HCT116 (cell line): Measurements from ENCODE around the gene INCA1. TPM values are rescaled to one million over a fixed set of nuclear protein-coding genes. Genes with fewer than 3 reads are reported as not detected.
A peak's percentile ranks its signal among the peaks of the same experiment; 100 is the strongest.

ENCODE experiments used
- ATAC-seq: fragments of 200-7000 bp; cut with Tn5 transposase; 2 replicates; pipeline ENCODE4 v1.9.1; 2020; ENCODE audit warnings: mild to moderate bottlenecking, moderate library complexity
- BruUV-seq: library from RNA; stranded (reverse); fragments of 400-500 nt; replicated peaks from 2 replicates; lab custom pipeline; 2021; lab: Mats Ljungman, UMichigan
- CTCF ChIA-PET: fragments of 300-600 bp; sonication (Branson Sonifier 250); formaldehyde crosslinking; loops from one replicate; lab custom pipeline; 2021; ENCODE audit warnings: antibody characterized with exemption; lab: Charles Lee
- POLR2A ChIA-PET: fragments of 300-600, 350-600 bp; sonication (Branson Sonifier 250); formaldehyde crosslinking; loops from one replicate; lab custom pipeline; 2021; ENCODE audit warnings: antibody characterized with exemption; lab: Charles Lee
- RAD21 ChIA-PET, 2 experiments: fragments of 300-600 bp; sonication (Branson Sonifier 250); formaldehyde crosslinking; loops; one replicate each; lab custom pipeline; 2023; ENCODE audit warnings: low total read pairs in 2 of 2; ENCODE audit not compliant: uncharacterized antibody in 2 of 2, unreplicated experiment in 2 of 2, low non-redundant PET in 1 of 2; lab: Charles Lee
- DNase-seq: peaks from one replicate; pipeline ENCODE4 v3.0.0-alpha.2; 2010; ENCODE audit warnings: low read depth, low spot score
- H2AFZ ChIP-seq: fragments of 200-600 bp; shearing (Covaris generic), sonication (generic); 2 replicates; pipeline ENCODE4 v1.6.1; 2017; ENCODE audit warnings: low read depth, mixed run types, mixed read lengths, antibody characterized with exemption, low read length; ENCODE audit not compliant: poor library complexity, severe bottlenecking
- H3K27ac ChIP-seq: 2 replicates; pipeline ENCODE4 v1.5.1; 2012; ENCODE audit warnings: low read depth, low read length
- H3K27me3 ChIP-seq: fragments of 200-600 bp; sonication (generic); 2 replicates; pipeline ENCODE4 v1.6.1; 2016; ENCODE audit warnings: mixed run types, low read length, mixed read lengths; ENCODE audit not compliant: insufficient read depth
- H3K36me3 ChIP-seq, 2 experiments: fragments of 200-500 bp in 1 of 2; fragments of 200-600 bp in 1 of 2; sonication (Bioruptor generic) in 1 of 2; sonication (generic) in 1 of 2; 2 replicates each; pipeline versions ENCODE4 v1.5.1 to v1.6.1; 2014 to 2016; ENCODE audit warnings: low read length in 2 of 2, inconsistent platforms in 1 of 2, mixed read lengths in 1 of 2, mixed run types in 1 of 2; ENCODE audit not compliant: insufficient read depth in 2 of 2, control insufficient read depth in 1 of 2
- H3K4me1 ChIP-seq, 2 experiments: fragments of 200-600 bp in 1 of 2; sonication (generic) in 1 of 2; 2 replicates each; pipeline versions ENCODE4 v1.5.1 to v1.6.1; 2012 to 2017; ENCODE audit warnings: low read length in 2 of 2, inconsistent platforms in 1 of 2, mild to moderate bottlenecking in 1 of 2, mixed read lengths in 1 of 2, mixed run types in 1 of 2, moderate library complexity in 1 of 2; ENCODE audit not compliant: insufficient read depth in 2 of 2, control insufficient read depth in 1 of 2
- H3K4me2 ChIP-seq: fragments of 200-600 bp; sonication (generic); 2 replicates; pipeline ENCODE4 v1.6.1; 2017; ENCODE audit warnings: mixed run types, low read length, mixed read lengths
- H3K4me3 ChIP-seq, 2 experiments: fragments of 200-600 bp in 1 of 2; sonication (generic) in 1 of 2; replicated peaks in 1 of 2; 2 replicates each; pipeline ENCODE4 v1.5.1; 2011 to 2016; ENCODE audit warnings: low read length in 2 of 2, control low read depth in 1 of 2, low read depth in 1 of 2, mild to moderate bottlenecking in 1 of 2, mixed read lengths in 1 of 2, mixed run types in 1 of 2
- H3K79me2 ChIP-seq: fragments of 200-600 bp; sonication (generic); 2 replicates; pipeline ENCODE4 v1.6.1; 2017; ENCODE audit warnings: mild to moderate bottlenecking, mixed run types, low read length, moderate library complexity, mixed read lengths; ENCODE audit not compliant: insufficient read depth
- H3K9ac ChIP-seq: fragments of 200-600 bp; sonication (generic); 2 replicates; pipeline ENCODE4 v1.6.1; 2016; ENCODE audit warnings: low read length, mixed read lengths
- H3K9me2 ChIP-seq: fragments of 200-600 bp; sonication (generic), shearing (Covaris generic); 2 replicates; pipeline ENCODE4 v1.6.1; 2017; ENCODE audit warnings: mixed run types, mild to moderate bottlenecking, moderate library complexity; ENCODE audit not compliant: insufficient read depth
- H3K9me3 ChIP-seq, 2 experiments: fragments of 200-500 bp in 1 of 2; fragments of 200-600 bp in 1 of 2; sonication (Bioruptor generic) in 1 of 2; sonication (generic) in 1 of 2; 2 replicates each; pipeline ENCODE4 v1.6.1; 2014 to 2017; ENCODE audit warnings: low read length in 2 of 2, mixed read lengths in 2 of 2, inconsistent platforms in 1 of 2, low read depth in 1 of 2, mild to moderate bottlenecking in 1 of 2, mixed run types in 1 of 2, moderate library complexity in 1 of 2; ENCODE audit not compliant: control insufficient read depth in 1 of 2, insufficient read depth in 1 of 2
- H4K20me1 ChIP-seq: fragments of 200-600 bp; sonication (generic), shearing (Covaris generic); 2 replicates; pipeline ENCODE4 v1.6.1; 2017; ENCODE audit warnings: mixed run types, mild to moderate bottlenecking, moderate library complexity; ENCODE audit not compliant: insufficient read depth
- CEBPB ChIP-seq: IDR thresholded peaks from 2 replicates; pipeline ENCODE4 v1.6.1; 2012; ENCODE audit warnings: low read depth
- CTCF ChIP-seq, 3 experiments: fragments of 200-600 bp in 1 of 3; sonication (generic) in 1 of 3; IDR thresholded peaks in 2 of 3; conservative IDR thresholded peaks in 1 of 3; 2 replicates each; pipeline ENCODE4 v1.5.1; 2012 to 2017; ENCODE audit warnings: low read depth in 2 of 3, low read length in 2 of 3, antibody characterized with exemption in 1 of 3, borderline replicate concordance in 1 of 3, control low read depth in 1 of 3, mild to moderate bottlenecking in 1 of 3, mixed read lengths in 1 of 3, mixed run types in 1 of 3, moderate library complexity in 1 of 3; ENCODE audit not compliant: insufficient read depth in 1 of 3
- ELF1 ChIP-seq: IDR thresholded peaks from 2 replicates; pipeline ENCODE4 v1.6.1; 2012; ENCODE audit warnings: low read depth, borderline replicate concordance
- EZH2 ChIP-seq: fragments of 200-600 bp; sonication (generic); IDR thresholded peaks from 2 replicates; pipeline ENCODE4 v1.6.1; 2017; ENCODE audit warnings: antibody characterized with exemption, mixed run types
- POLR2A ChIP-seq: IDR thresholded peaks from 2 replicates; pipeline ENCODE4 v1.7.0; 2011; ENCODE audit warnings: borderline replicate concordance; ENCODE audit not compliant: insufficient read depth, insufficient read length; ENCODE audit errors: extremely low read depth
- ZFX ChIP-seq: fragments of 450-650 bp; IDR thresholded peaks from 2 replicates; pipeline ENCODE4 v1.6.1; 2017
- ZNF274 ChIP-seq: fragments of 200-500 bp; sonication (Bioruptor generic); IDR thresholded peaks from 2 replicates; pipeline ENCODE4 v1.6.1; 2014; ENCODE audit warnings: mild to moderate bottlenecking, low read depth, low read length, inconsistent platforms
- intact Hi-C: fragments of 100-400 bp; cut with micrococcal nuclease; formaldehyde crosslinking; loops from 2 replicates; pipeline ENCODE4 v1.10.0; 2022
- total RNA-seq: library from RNA; stranded (reverse); gene quantifications from one replicate; pipeline ENCODE4 v1.2.1, GENCODE V29; 2021; ENCODE audit not compliant: unreplicated experiment

The INCA1 gene
- total RNA-seq, 1 experiment from 2014 or later, result 0.74 TPM

DNA sequence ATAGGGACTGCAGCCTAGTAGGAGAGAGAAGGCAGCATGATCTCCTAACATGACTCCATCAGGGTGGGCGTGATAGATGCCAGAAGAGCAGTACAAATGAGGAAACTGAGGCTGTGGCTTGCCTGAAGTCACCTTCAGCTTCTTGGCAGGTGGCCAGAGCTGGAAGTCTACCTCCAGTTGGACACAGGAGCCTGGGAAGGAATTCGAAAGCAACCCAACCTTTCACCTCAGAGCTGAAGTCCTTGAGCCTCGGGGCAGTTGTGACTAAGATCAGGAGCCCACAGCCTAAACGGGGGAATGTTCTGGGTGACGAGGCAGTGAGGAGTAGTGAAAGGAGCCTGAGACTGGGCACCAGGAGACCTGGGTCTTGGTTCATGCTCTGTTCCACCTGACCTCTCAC is 47.3 kb upstream of the INCA1 start (continued):
- no peak for TF ChIP-seq ELF1
- TF ChIP-seq CEBPB, result no peak
- no peak for TF ChIP-seq ZFX
- TF ChIP-seq ZNF274, result no peak
- no peak for TF ChIP-seq EZH2

GRCh38 chr17:5043524-5043923 is 46.2 kb upstream of the INCA1 start:
- Histone ChIP-seq H3K36me3 (no peaks in the 10 kb centered on the region), H3K9me3 (0 out of 4 replicates have a peak, but pooled peaks cover 0 to 5% of the 10 kb centered on the region in 2 experiments), H3K27ac (no peak overlapping the region), H3K9ac (no peak overlapping the region), H3K9me2 (no peaks in the 10 kb centered on the region), H3K27me3 (no peaks in the 10 kb centered on the region), H3K79me2 (no peaks in the 10 kb centered on the region), H3K4me3 (no peak overlapping the region), H2AFZ (no peak overlapping the region), H3K4me1 (peaks cover 0 to 6% of the 10 kb centered on the region in 2 experiments; a peak in 1 of 4 replicates), H3K4me2 (no peak overlapping the region), H4K20me1 (no peaks in the 10 kb centered on the region)
- peak in 1 of 3 experiments; percentile 13; a peak in 1 of 6 replicates for TF ChIP-seq CTCF (IDR thresholded peaks at IDR 0.05 in 2 of 3, conservative IDR thresholded peaks at IDR 0.05 in 1 of 3; ENCODE audit: borderline replicate concordance in 1 of 3, insufficient read depth in 1 of 3, low read depth in 2 of 3, low read length in 2 of 3)
- no peak for TF ChIP-seq POLR2A
- ChIA-PET POLR2A (no interaction called here), CTCF (no interaction called here), RAD21 (no interaction called here)
- no TSS peak for BruUV-seq
- DNase-seq (no peak), ATAC-seq (no peak)
- intact Hi-C loops, result no loop called here
